Measurements from ENCODE around the gene PSRC1. TPM values are rescaled to one million over a fixed set of nuclear protein-coding genes. Genes with fewer than 3 reads are reported as not detected.

The PSRC1 gene
- total and polyA plus RNA-seq, 2 experiments from 2014 or later = 55.0 to 61.1 TPM

GRCh38 chr1:109300650-109301151 is 17.8 kb upstream of the PSRC1 start (continued):
- TF ChIP-seq REST (IDR thresholded peaks at IDR 0.05; ENCODE audit: unreplicated experiment) (no peak), NANOG (IDR thresholded peaks at IDR 0.05; ENCODE audit: borderline replicate concordance) (no peak)

GRCh38 chr1:109299558-109300343 is 16.8 kb upstream of the PSRC1 start:
- Histone ChIP-seq H3K27ac (ENCODE audit: low read depth) (no peak overlapping the region), H3K36me3 (ENCODE audit: insufficient read depth) (no peaks in the 10 kb centered on the region), H2AFZ (no peak overlapping the region), H3K4me1 (ENCODE audit: insufficient read depth) (no peaks in the 10 kb centered on the region), H3K9me2 (ENCODE audit: insufficient read depth) (no peaks in the 10 kb centered on the region), H3K27me3 (ENCODE audit: insufficient read depth) (no peaks in the 10 kb centered on the region), H4K20me1 (replicated peaks; ENCODE audit: insufficient read depth) (no peaks in the 10 kb centered on the region), H3F3A (replicated peaks; ENCODE audit: low read depth) (no peaks in the 10 kb centered on the region), H3K79me2 (replicated peaks; ENCODE audit: insufficient read depth) (no peaks in the 10 kb centered on the region), H3K4me3 (no peak overlapping the region), H3K4me2 (no peak overlapping the region)
- H3K27ac Mint-ChIP-seq = no peak overlapping the region
- DNase-seq (ENCODE audit: low spot score) (no peak), ATAC-seq (no peak; the same call in 2 of the 3 replicates)
- H3K4me1 Mint-ChIP-seq = peaks cover 9% of the 10 kb centered on the region
- no peaks in the 10 kb centered on the region for H3K9me3 Mint-ChIP-seq
- no peak overlapping the region for H3K4me3 Mint-ChIP-seq
- H3K27me3 Mint-ChIP-seq (ENCODE audit: insufficient read depth, low read depth, poor library complexity) = peaks cover 10% of the 10 kb centered on the region
- TF ChIP-seq JUNB (IDR thresholded peaks at IDR 0.05; ENCODE audit: unreplicated experiment) (no peak), EZH2 (IDR thresholded peaks at IDR 0.05; ENCODE audit: low read depth, unreplicated experiment) (no peak), ETS1 (IDR thresholded peaks at IDR 0.05) (no peak), REST (IDR thresholded peaks at IDR 0.05; ENCODE audit: unreplicated experiment) (no peak), STAT1 (IDR thresholded peaks at IDR 0.05; ENCODE audit: unreplicated experiment) (no peak), CTCF (conservative IDR thresholded peaks at IDR 0.05; ENCODE audit: low read depth in 2 of 2) (no peak), ZNF114 (CRISPR knock-in tag; IDR thresholded peaks at IDR 0.05) (no peak)
- no peaks in the 10 kb centered on the region for H3K36me3 Mint-ChIP-seq (ENCODE audit: low read depth)

Measured in GM23338 (cell line).